AG09309 (cell line): ENCODE data around the gene DNAH3.

ENCODE experiments used
- DNase-seq: peaks from one replicate; pipeline ENCODE4 v3.0.0-alpha.2; 2010; ENCODE audit warnings: low read depth
- H3K4me3 ChIP-seq: 2 replicates; pipeline ENCODE4 v1.5.1; 2011; ENCODE audit warnings: mild to moderate bottlenecking, low read depth, low read length, moderate library complexity; ENCODE audit not compliant: control insufficient read depth
- CTCF ChIP-seq: IDR thresholded peaks from 2 replicates; pipeline ENCODE4 v1.5.1; 2011; ENCODE audit warnings: mild to moderate bottlenecking, low read depth, low read length, inconsistent platforms; ENCODE audit not compliant: insufficient read depth, control insufficient read depth; ENCODE audit errors: missing control alignments

Gene DNAH3

DNA sequence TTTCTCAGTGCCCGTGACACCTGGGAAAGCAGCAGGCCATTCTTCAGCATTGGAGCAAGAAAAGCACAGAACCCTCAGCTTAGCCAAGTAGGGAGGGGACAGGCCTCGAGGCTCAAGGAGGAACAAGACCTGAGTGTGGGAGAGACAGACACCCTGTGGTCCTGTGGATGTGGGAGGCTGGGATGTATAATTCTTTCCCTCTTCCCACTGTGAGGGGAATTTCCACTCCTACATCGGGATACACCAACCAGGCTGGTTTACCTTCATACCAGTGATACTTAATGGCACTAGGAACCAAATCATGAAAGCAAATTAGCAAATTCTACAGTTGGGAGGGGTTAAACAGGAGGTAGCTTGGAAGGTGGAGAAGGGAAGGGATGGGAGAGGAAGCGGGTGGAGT, 208.4 kb downstream of the DNAH3 start:
- no peak for DNase-seq
- no peak for TF ChIP-seq CTCF

GRCh38 chr16:20941636-20941926, 209.1 kb downstream of the DNAH3 start:
- DNase-seq: no peak
- no peak overlapping the region for H3K4me3 ChIP-seq
- TF ChIP-seq CTCF: no peak

More for the DNA sequence above, 208.4 kb downstream of the DNAH3 start:
- H3K4me3 ChIP-seq: no peak overlapping the region

DNA sequence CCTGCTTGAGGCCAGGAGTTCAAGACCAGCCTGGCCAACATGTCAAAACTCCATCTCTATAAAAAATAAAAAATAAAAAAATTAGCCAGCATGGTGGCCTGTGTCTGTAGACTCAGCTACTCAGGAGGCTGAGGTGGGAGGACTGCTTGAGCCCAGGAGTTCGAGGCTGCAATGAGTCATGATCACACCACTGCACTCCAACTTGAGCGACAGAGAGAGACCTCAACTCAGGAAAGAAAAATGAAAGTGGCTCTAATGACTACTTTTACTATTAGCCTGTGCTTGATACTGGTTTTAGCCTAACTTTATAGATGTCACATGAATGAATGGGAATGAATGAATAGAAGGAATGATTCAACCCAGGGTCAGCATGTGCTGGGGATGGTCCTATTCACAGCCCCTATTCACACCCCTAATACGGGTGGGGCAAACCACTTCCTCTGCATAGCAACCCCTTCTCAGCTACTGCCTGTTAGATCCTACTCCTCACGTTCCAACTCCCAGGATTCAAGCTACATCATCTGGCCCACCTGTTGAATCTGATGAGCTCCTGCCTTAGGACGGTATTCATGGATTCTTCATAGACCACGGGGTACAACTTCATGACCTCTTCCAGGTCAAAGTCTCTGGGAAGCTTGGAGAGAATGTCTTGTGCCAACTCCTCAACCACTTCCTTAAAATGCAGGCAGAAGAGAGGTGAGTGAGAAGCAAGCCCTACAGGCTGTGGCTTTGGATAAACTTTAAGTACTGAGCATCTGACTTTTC, 209.6 kb downstream of the DNAH3 start:
- TF ChIP-seq CTCF: no peak
- DNase-seq: no peak
- no peak overlapping the region for H3K4me3 ChIP-seq

- no peak overlapping the region for H3K4me3 ChIP-seq
- DNase-seq: no peak
- no peak for TF ChIP-seq CTCF
These were observed 211.0 kb downstream of the DNAH3 start for GRCh38 chr16:20939611-20940010.

- no peak overlapping the region for H3K4me3 ChIP-seq
- peak; percentile 17 for DNase-seq
- no peak for TF ChIP-seq CTCF
These were observed 212.2 kb downstream of the DNAH3 start for GRCh38 chr16:20938426-20938825.

DNA sequence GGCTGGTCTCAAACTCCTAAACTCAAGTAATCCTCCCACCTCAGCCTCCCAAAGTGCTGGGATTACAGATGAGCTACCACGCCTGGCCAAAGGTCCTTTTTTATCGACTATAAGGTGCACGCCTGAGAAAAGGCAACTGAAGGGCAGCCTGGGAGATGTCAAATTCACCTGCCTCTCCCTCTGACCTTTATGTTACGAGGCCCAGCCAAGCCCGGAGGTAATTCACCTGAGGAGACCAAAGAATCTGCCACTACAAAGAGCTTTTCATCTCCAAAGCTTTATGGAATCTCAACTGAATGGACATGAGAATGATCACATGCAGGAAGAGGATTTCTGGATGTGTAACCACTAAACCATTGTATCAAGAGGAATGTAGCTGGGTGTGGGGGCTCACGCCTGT, 212.9 kb downstream of the DNAH3 start:
- no peak for DNase-seq
- TF ChIP-seq CTCF: no peak
- H3K4me3 ChIP-seq: no peak overlapping the region
